Measurements from ENCODE around the gene IPCEF1. TPM values are rescaled to one million over a fixed set of nuclear protein-coding genes. Genes with fewer than 3 reads are reported as not detected.
A peak's percentile ranks its signal among the peaks of the same experiment; 100 is the strongest.

IPCEF1 gene
- 0.11 and 0.63 TPM in 2 replicates for total RNA-seq (2014; rRNA removed; shearing (Covaris generic))

GRCh38 chr6:154356690-154357089 is at the start of gene IPCEF1:
Gene IPCEF1, minus strand, starts transcription at chr6:154356803. Its CDS starts 90,856 bp downstream, at chr6:154265947.
- Histone ChIP-seq H3K27me3 (replicated peaks) (no peaks in the 10 kb centered on the region), H3K4me1 (replicated peaks) (peaks cover 12% of the 10 kb centered on the region), H3K36me3 (no peaks in the 10 kb centered on the region), H3K9me3 (replicated peaks) (no peaks in the 10 kb centered on the region), H3K4me3 (no peak within 1 kb of the TSS), H3K27ac (no peak within 1 kb of the TSS)
- no peak for DNase-seq (ENCODE audit: low read depth in 1 of 2, low spot score in 2 of 2)

GRCh38 chr6:154406301-154406700 is 49.7 kb upstream of the IPCEF1 start:
- H3K4me1 ChIP-seq (replicated peaks) = peaks cover 62% of the 10 kb centered on the region
- no peaks in the 10 kb centered on the region for H3K27me3 ChIP-seq (replicated peaks)
- no peaks in the 10 kb centered on the region for H3K9me3 ChIP-seq (replicated peaks)
- H3K4me3 ChIP-seq = no peak overlapping the region
- peaks cover 19% of the 10 kb centered on the region for H3K36me3 ChIP-seq
- no peak overlapping the region for H3K27ac ChIP-seq
- no peak for DNase-seq (ENCODE audit: low read depth in 1 of 2, low spot score in 2 of 2)

DNA sequence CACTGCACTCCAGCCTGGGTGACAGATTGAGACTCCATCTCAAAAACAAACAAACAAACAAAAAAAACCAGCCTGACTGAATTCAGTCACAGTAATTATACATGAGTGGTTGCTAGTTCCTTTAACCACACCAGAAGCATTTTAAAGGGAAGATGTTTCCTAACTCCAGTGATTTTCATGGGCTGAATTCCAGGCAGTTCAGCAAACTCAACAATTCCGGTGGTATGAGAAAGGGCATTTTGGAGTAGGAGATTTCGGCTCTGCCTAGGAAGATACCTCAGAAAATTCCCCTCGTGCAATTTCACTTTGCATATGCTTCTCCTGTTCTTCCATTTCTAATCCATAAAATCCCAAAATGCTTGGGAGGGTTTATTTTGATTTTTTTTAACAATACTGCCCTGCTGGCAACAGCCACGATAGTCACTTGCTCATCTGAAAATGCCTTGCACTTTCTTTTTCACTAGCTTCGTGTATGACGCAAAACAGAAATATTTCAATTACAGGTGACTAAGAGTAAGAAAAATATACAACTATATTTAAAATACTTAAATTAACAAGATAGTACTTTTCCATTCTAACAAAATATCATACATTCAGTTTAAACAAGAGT is 48.3 kb upstream of the IPCEF1 start:
- peak overlapping the region; percentile 18 for H3K4me3 ChIP-seq

GRCh38 chr6:154403788-154404187 is 47.2 kb upstream of the IPCEF1 start:
- Histone ChIP-seq H3K4me3 (no peak overlapping the region), H3K27ac (peak overlapping the region; percentile 70; the same call in 1 of the 2 replicates), H3K27me3 (replicated peaks) (no peaks in the 10 kb centered on the region), H3K9me3 (replicated peaks) (no peaks in the 10 kb centered on the region), H3K4me1 (replicated peaks) (peaks cover 58% of the 10 kb centered on the region), H3K36me3 (peaks cover 26% of the 10 kb centered on the region)
- peak; percentile 48 to 64 for DNase-seq (ENCODE audit: low read depth in 1 of 2, low spot score in 2 of 2)

More for the DNA sequence above, 48.3 kb upstream of the IPCEF1 start:
- Histone ChIP-seq H3K4me1 (replicated peaks) (peaks cover 56% of the 10 kb centered on the region), H3K36me3 (peaks cover 27% of the 10 kb centered on the region), H3K27ac (peak overlapping the region; percentile 70), H3K27me3 (replicated peaks) (no peaks in the 10 kb centered on the region), H3K9me3 (replicated peaks) (no peaks in the 10 kb centered on the region)
- DNase-seq (ENCODE audit: low read depth in 1 of 2, low spot score in 2 of 2) = peak in 1 of 2 experiments; percentile 71

DNA sequence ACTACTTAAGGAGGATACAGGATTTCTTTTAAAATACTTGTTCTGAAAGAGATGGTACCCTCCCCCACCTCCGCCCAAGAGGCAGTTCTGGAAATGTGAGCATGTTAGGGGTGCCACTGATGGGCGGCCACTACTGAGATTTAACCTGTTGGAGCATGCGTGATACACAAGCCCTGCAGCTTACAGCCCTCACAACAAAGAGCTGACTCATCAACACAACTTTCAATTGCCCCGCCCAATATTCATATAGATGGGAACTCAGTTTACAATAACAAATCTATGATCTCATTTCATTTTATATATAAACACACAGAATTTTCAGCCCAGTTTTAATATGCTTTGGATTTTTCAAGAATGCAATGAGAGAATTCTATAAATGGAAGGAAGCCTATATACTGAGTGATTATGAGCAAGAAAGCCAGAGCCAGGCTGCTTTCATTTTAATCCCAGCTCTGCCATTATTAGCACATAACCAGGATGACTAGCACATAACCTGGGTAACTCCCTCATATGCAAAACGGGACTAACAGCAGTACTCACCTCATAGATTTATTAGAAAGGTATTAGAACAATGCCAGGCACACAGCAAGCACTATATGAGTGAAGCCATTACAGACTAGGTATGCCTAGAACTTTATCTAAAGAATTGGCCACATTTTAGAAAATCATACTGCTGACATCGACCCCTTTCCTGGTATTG is 45.6 kb upstream of the IPCEF1 start:
- Histone ChIP-seq H3K4me3 (no peak overlapping the region), H3K4me1 (replicated peaks) (peaks cover 64% of the 10 kb centered on the region), H3K36me3 (peaks cover 21% of the 10 kb centered on the region), H3K27me3 (replicated peaks) (no peaks in the 10 kb centered on the region), H3K27ac (no peak overlapping the region), H3K9me3 (replicated peaks) (no peaks in the 10 kb centered on the region)
- no peak for DNase-seq (ENCODE audit: low read depth in 1 of 2, low spot score in 2 of 2)

DNA sequence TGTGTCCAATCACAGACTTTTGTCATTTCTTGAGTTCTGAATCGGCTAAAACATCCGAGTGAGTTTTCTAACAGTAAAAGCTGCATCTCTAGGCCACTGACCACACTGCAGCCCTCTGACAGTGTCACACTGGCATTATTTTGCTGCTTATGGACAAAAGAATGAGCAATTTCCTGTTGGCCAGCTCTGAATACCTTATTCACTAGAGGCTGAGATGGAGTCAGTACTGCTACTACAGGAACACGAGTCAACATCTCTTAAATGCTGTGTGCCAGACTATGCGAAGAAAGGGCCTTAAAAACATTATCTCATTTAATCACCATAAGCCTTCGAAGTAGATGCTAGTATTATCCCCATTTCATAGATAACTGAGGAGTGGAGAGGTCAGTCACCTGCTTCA is 42.5 kb upstream of the IPCEF1 start:
- peak; percentile 59 to 63 for DNase-seq (ENCODE audit: low read depth in 1 of 2, low spot score in 2 of 2)
- no peaks in the 10 kb centered on the region for H3K9me3 ChIP-seq (replicated peaks)
- H3K27me3 ChIP-seq (replicated peaks) = no peaks in the 10 kb centered on the region
- H3K4me1 ChIP-seq (replicated peaks) = peaks cover 53% of the 10 kb centered on the region
- H3K36me3 ChIP-seq = peaks cover 17% of the 10 kb centered on the region
- H3K4me3 ChIP-seq = no peak overlapping the region
- H3K27ac ChIP-seq = peak overlapping the region; percentile 61

GRCh38 chr6:154397491-154398195 is 41.0 kb upstream of the IPCEF1 start:
- H3K27ac ChIP-seq = no peak overlapping the region
- no peak overlapping the region for H3K4me3 ChIP-seq
- H3K9me3 ChIP-seq (replicated peaks) = no peaks in the 10 kb centered on the region
- peaks cover 48% of the 10 kb centered on the region for H3K4me1 ChIP-seq (replicated peaks)
- DNase-seq (ENCODE audit: low read depth in 1 of 2, low spot score in 2 of 2) = no peak
- peaks cover 15% of the 10 kb centered on the region for H3K36me3 ChIP-seq
- H3K27me3 ChIP-seq (replicated peaks) = no peaks in the 10 kb centered on the region

DNA sequence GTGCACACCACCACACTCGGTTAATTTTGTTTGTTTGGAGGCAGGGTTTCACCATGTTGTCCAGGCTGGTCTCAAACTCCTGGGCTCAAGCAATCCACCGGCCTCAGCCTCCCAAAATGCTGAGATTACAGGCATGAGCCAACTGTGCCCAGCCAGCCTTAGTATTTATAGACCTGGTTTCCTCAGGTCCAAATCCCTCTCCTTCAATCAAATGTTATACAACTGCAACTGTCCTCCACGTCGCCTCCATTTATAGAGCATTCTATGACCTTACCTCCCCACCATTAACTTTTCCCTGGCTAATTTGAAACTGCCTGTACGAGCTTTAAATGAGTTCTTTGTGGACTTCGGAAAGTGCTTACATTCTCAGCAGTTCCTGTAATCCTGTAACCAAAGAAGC is 39.3 kb upstream of the IPCEF1 start:
- Histone ChIP-seq H3K9me3 (replicated peaks) (no peaks in the 10 kb centered on the region), H3K27ac (no peak overlapping the region), H3K4me1 (replicated peaks) (peaks cover 35% of the 10 kb centered on the region), H3K4me3 (no peak overlapping the region), H3K36me3 (peaks cover 3% of the 10 kb centered on the region; the same call in 1 of the 2 replicates), H3K27me3 (replicated peaks) (no peaks in the 10 kb centered on the region)
- DNase-seq (ENCODE audit: low read depth in 1 of 2, low spot score in 2 of 2) = no peak

GRCh38 chr6:154395316-154395715 is 38.7 kb upstream of the IPCEF1 start:
- DNase-seq (ENCODE audit: low read depth in 1 of 2, low spot score in 2 of 2) = no peak
- H3K27ac ChIP-seq = no peak overlapping the region
- H3K27me3 ChIP-seq (replicated peaks) = no peaks in the 10 kb centered on the region
- peaks cover 35% of the 10 kb centered on the region for H3K4me1 ChIP-seq (replicated peaks)
- 0 out of 2 replicates have a peak, but pooled peaks cover 3% of the 10 kb centered on the region for H3K36me3 ChIP-seq
- no peaks in the 10 kb centered on the region for H3K9me3 ChIP-seq (replicated peaks)
- H3K4me3 ChIP-seq = no peak overlapping the region

DNA sequence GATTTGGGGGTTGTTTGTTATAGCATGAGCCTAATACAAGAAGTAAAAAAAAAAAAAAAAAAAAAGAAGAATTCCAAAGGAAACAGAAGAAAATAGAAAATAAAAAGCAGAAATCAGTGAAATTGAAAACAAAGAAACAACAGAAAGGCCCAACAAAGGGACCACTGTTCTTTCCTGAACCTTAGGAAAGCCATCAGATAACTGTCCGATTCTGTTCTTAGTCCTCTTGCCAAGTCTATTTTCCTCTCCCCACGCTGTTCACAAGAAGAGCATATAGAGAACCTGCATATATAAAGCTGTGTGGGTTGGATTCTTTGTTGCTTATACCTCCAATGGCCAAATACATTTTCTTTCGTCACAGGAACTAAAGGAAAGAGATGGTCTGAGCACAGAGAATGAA is 38.0 kb upstream of the IPCEF1 start:
- H3K4me1 ChIP-seq (replicated peaks) = peaks cover 27% of the 10 kb centered on the region

GRCh38 chr6:154390034-154390433 is 33.4 kb upstream of the IPCEF1 start:
- Histone ChIP-seq H3K27me3 (replicated peaks) (no peaks in the 10 kb centered on the region), H3K9me3 (replicated peaks) (peaks cover 5% of the 10 kb centered on the region), H3K4me1 (replicated peaks) (peaks cover 23% of the 10 kb centered on the region), H3K4me3 (no peak overlapping the region), H3K36me3 (no peaks in the 10 kb centered on the region), H3K27ac (no peak overlapping the region)
- no peak for DNase-seq (ENCODE audit: low read depth in 1 of 2, low spot score in 2 of 2)

More for the DNA sequence above, 38.0 kb upstream of the IPCEF1 start:
- Histone ChIP-seq H3K27ac (no peak overlapping the region), H3K4me3 (no peak overlapping the region), H3K9me3 (replicated peaks) (no peaks in the 10 kb centered on the region), H3K36me3 (no peaks in the 10 kb centered on the region), H3K27me3 (replicated peaks) (no peaks in the 10 kb centered on the region)
- DNase-seq (ENCODE audit: low read depth in 1 of 2, low spot score in 2 of 2) = no peak

- Histone ChIP-seq H3K27me3 (replicated peaks) (no peaks in the 10 kb centered on the region), H3K4me1 (replicated peaks) (peaks cover 23% of the 10 kb centered on the region), H3K27ac (no peak overlapping the region), H3K4me3 (no peak overlapping the region), H3K9me3 (replicated peaks) (peaks cover 5% of the 10 kb centered on the region), H3K36me3 (no peaks in the 10 kb centered on the region)
- DNase-seq (ENCODE audit: low read depth in 1 of 2, low spot score in 2 of 2) = no peak
Observed at GRCh38 chr6:154388803-154389202, 32.2 kb upstream of the IPCEF1 start.

DNA sequence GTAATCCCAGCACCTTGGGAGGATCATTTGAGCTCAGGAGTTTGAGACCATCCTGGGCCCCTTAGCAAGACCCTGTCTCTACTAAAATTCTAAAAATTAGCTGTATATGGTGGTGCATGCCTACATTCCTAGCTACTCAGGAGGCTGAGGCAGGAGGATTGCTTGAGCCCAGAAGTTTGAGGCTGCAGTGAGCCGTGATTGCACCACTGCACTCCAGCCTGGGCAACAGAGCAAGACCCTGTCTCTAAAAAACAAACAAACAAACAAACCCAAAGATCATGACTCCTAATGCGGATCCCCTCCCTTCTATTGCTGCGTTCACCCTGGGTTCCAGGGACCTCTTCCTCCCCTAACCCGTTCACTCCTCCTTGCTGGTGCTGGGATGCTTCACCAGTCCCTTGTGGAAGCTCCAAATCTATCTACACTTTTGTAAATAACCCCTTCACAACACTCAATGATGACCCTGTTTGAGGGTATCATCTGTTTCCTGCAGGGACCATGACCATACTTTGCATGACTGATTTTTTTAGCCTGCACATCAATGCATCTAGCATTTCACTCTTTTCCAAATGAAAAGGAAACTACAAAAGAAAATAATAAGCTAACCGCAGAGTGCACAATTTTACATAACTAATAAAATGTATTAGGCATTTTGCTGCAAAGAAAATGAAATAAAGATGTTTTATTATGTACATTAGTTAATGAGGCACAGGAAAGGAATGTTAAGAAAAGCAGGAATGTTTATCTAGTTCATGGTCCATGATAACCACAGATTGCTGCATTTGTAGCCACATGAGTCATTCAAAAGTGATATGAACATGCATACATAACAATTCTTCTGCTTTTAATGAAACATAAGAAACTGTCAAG is 30.5 kb upstream of the IPCEF1 start:
- no peaks in the 10 kb centered on the region for H3K36me3 ChIP-seq
- no peaks in the 10 kb centered on the region for H3K27me3 ChIP-seq (replicated peaks)
- H3K4me3 ChIP-seq = no peak overlapping the region
- peaks cover 19% of the 10 kb centered on the region for H3K4me1 ChIP-seq (replicated peaks)
- H3K27ac ChIP-seq = peak overlapping the region; percentile 35
- H3K9me3 ChIP-seq (replicated peaks) = peaks cover 5% of the 10 kb centered on the region
- DNase-seq (ENCODE audit: low read depth in 1 of 2, low spot score in 2 of 2) = peak in 1 of 2 experiments; percentile 82

Measured in SJSA1 (cell line).